IPS DF 19.7 (cell line): ENCODE data around the gene UMODL1.

Experiments used
- DNase-seq: peaks from one replicate; pipeline ENCODE4 v3.0.0-alpha.2; 2013; ENCODE audit warnings: low read depth, low spot score

UMODL1 gene

DNA sequence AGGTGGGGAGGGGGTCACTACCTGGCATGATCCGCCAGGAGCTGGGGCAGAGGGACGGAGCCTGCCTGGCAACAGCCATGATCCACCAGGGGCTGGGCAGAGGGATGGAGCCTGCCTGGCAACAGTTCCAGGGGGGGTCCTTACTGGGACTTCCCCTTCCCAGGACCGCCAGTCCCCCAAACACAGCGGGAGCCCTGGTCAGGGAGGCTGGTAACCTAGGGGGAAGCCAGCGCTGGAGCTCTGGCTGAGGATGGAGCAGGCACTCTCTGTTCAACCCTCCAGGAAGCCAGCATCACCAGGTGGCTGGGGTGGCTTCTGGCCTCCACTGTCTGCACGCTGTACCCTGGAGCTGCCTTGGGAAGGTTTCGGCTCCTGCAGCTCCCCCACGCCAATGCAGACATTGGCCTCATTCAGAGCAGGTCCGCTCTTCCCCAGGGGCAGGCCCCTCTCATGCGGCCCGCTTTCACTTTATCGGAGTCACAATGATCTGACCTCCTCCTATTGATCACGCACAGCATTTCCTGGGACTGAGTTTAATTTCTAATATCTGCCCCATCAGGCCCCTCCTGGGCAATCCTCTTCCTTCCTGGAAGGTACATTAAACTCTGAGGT is 79.5 kb downstream of the UMODL1 start:
- no peak for DNase-seq

DNA sequence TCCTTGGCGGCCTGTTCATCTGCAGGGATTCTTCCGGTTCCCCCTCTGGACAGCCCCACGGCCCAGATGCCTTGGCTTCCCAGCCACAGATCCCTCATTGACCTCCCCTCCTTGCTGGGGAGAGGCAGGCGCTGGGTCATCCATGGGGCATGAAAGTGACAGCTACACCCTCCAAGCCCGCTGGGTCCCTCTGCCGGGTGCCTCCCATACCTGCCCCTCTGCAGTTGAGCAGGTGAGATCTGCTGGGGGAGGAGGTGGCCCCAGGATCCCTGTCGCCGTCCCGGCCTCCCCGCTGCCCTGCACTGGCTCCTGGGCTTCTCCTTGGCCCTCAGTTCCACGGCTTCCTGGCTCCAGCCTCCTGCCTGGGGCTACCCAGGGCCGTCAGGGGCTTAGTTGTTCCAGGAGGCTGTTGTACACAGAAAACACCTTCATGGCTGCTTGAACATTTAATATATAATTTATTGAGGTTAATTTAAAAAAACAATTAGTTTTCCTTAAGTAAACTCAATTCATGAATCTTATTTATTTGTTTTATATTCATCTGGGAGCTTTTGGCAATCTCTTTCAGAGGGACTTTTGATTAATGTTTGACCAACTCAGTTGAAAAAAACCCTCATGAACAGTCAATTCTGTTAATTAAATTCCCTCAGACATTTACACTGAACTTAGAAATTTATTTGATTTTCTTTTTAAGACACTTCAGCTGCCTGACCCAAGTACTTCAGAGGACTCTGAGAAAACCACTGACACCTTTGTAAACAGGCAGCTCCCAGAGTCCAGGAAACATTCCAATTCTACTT is 80.2 kb downstream of the UMODL1 start:
- no peak for DNase-seq

DNA sequence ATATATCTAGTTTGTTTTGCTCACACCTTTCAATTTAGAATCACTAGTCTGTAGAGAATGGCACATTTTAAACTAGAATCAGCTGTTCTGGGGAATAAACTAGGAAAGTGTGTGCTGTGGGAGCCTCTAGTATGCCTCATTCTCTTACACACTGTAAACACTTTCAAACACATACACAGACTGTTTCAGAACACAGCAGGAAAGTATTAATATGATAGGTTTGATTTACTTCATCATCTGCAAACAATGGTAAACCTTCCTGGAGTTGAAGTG is 80.8 kb downstream of the UMODL1 start:
- no peak for DNase-seq

DNA sequence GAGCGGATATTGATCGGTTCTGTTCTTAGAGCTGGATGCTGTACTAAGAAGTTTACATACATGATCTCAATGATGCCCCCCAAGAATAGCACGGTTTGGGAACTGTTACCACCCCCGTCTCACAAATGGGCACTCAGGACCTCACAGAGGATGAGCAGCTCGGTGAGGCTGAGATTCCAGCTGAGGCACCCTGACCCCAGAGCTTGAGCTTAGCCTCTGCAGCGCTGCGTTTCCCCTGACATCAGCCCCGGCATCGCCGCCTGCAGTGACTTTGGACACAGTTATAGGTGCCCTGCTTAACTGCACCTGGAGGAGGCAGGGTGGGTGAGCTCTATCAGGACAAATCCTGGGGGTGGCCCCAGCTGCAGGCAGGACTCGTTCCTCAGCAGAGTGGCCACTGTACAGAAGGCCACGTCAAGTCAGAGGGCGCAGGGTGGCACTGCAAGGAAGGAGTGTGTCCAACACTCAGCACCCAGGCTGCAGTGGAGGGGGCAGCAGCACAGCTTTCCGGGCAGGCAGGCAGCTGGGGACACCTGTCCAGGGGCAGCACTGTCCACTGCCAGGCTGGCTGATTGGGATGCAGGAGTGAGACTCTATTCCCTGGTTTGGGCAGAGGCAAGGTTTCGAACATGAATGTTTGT is 82.0 kb downstream of the UMODL1 start:
- DNase-seq, result no peak

DNA sequence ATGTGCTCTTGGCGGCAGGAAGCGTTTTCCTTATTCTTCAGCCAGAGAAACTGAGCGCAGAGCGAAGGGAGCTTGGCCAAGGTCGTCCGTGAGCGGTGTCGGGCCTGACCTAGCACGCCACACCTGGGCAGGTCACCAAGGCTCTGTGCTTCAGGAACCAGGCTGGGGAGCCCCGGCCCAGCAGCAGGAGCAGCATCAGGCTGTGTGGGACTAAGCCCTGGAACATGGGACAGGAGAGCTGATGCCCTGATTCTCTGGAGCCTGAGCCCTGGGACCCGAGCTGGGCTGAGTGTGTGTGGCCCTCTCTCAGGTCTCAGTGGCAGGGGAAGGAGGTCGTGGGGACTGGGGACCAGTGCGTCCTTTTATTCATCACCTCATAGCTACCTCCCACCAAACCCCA is 82.6 kb downstream of the UMODL1 start:
- DNase-seq, result no peak

DNA sequence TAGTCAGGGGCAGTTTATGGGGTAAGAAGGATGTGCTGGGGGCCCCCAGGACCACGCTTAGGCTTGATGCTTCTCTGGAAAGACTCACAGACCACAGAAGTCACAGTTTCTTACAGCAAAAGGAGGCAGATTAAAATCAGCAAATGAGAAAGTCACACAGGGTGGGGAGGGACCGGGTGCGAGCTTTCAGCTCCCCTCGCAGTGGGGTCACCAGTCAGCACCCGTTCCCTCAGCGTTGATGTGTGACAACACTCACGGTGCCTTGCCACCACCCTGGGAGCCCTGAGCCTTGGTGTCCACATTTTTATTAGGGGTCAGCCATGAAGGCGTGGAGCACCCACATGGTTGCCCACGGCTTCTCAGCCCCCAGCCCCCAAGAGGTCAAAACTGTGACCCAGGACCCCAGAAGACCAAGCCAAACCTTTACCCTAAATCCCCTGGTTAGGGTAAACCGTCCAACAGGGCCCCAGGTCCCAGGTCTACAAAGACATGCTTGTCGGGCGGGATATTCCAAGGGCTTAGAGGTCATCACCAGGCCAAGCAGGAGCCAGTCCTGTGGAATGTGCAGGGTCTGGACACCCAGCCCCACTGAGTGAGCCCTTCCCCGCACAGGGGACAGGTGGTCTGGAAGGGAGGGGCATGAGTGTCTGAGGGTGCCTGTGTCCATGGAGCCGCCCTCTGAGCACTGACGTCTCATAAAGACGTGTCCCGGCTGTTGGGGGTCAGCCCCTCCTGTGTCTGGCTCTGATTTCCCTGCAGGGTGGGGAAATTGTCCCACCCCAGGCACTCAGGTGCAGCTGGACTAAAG is 83.3 kb downstream of the UMODL1 start:
- no peak for DNase-seq

DNA sequence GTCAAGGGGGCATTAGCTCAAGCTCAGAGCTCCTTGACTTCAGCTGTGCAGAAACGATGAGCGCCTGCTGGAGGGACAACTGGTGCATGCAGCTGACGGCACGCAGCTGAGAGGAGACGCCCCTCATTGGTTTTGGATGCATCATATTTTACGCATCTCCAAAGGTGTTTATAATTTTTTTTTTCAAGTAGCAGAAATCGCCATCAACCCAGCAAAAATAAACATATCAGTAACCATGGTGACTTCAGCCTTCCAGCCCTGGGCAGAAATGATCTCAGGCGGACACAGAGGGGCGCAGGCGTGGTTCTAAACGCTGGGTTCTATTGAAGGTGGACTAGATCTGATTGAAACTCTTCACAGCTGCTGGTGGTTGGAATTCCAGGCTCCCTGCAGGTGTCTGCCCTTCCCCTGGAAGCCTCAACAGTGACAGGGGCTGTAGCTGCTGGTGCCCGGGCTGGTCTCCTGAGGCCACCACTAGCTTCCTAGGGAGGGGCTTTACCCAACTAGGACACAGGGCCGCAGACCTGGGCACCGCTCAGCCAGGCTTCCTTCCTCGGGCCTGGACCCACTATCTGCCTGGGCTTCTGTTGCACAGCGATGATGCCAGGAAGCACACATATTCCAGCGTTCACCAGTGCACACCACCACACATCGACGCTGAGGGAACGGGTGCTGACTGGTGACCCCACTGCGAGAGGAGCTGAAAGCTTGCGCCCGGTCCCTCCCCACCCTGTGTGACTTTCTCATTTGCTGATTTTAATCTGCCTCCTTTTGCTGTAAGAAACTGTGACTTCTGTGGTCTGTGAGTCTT is 84.1 kb downstream of the UMODL1 start:
- no peak for DNase-seq

DNA sequence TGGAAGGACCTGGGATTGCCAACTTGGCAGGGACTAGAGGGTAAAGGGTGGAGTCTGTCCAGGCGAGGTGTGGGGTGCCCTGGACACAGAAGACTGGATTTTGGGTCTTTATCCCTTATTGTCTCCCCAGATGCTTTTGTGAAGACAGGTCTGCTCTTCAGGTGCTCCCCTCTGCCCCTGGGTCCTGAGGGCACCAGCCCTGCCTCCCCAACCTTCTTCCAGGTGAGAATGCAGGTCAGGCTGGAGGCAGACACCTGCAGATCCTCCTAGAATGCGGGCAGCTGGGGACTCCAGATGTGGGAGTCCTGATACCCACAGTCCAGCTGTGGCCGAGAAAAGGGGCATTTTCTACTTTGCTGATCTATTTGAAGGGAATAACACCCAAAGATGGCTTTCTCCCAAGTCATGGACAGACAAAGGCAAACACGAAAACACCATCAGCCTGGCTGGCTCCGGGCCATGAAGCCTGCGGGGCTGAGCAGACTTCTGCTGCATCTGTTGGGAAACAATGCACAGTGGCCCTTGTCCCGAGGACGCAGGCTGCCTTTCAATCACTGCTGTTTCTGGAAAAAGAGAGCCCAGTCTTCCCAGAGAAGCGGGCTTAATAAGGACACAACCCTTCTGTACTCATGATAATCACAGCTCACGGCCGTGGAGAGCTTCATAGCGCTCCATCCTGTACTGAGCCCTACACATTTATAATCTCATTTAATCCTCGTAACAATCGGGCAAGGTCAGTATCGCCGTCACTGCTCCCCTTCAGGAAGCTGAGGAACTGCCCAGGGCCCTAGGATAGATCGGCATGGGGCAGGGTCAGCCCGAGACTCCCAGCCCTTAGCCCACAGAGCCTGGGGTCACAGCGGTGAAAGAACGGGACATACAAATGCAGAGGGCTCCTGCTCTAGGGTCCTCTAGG is 85.8 kb downstream of the UMODL1 start:
- DNase-seq, result no peak

DNA sequence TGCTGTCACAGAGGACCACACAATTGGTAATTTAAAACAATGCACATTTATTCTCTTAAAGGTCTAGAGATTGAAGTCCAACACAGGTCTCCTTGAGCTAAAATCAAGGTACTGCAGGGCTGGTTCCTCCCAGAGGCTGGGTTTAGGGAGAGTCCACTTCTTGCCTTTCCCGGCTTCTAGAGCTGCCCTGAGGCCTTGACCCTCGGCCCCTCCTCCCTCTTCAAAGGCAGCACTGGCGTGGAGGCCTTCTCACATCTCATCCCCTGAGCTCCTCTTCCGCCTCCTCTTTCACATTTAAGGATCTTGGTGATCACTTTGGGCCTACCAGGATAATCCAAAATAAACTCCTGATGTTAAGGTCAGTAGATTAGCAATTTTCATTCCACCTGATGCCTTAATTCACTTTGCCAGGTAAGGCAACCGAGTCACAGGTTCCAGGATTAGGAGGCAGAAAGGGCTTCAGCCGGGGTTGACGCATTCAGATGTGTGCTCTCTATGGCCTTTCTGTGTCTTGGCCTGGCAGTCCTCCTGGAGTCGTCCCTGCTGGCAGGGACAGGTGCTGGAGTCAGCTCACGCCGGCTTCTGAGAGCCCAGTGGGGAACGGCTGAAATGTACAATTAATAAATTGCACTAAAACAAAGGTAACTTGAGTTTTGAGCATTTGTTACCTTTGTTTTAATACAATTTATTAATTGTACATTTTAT is 86.6 kb downstream of the UMODL1 start:
- no peak for DNase-seq

DNA sequence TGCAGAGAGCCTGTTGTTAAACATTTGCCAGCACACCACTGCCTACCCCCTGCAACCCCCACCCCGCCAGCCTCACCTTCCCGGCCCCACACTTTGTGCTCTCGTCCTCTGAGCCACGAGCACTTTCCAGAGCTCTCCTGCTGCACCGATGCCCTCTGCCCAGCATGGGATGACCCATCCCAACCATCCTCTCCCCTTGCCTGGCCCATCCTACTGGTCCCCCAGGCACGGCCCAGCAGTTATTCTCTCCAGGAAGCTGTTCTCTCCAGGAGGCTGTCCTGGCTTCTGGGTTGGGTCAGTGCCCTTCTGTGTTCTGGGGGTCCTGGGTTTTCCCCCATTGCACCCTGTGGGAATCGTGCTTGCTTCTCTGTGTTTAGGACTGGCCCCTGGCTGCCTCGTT is 87.7 kb downstream of the UMODL1 start:
- no peak for DNase-seq

DNA sequence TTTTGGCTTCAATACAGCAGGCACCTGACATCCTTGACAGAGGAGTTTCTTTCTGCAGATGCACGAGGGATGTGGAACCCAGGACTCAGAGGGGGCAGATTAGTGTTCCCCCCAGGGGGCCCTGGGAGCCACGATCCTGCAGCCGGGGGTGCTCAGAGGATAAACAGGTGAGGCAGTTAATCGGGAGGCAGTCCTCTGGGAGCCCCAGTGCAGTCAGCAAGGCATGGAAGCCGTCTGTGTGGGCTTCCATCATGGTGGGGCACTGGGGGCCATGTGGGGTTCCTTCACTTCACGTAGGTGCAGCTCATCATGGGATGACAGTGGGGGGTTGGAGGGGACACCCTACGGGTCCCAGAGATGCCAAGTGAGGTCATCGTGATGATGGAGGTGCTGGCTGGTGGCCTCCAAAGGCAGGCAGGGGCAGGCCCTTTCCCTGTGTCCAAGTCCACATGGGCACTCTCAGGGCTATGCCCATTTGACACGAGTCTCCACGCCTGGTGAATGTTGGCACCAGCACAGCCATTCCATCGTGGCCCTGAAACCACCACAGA is 88.5 kb downstream of the UMODL1 start:
- no peak for DNase-seq

DNA sequence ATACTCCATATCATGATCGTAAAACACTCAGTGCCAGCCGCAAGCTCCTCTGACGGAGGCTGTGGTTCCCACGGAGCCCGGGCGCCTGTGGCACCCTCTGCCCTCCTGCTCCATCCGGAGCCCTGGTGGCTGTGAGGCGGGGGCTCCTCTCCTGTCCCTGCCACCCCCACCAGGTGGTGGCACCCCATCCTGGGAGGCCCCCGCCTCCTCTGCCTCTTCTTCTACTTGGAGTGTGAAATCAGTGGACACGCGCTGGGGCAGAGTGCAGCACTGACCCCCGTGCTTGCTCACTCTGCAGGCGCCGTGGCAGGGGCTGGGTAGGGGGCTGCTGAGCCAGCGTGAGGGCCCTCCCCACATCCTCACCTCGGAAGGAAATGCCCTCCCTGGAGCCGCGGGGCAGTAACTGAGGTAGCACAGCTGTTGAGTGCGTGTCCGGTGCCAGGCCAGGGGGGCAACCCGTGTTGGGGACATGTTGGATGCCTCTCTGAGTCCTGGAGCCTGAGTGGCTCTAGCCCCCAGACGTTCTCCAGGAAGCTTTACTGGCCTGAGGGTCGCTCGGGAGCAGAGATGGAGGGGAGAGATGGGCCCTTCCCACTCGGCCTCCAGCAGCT is 89.1 kb downstream of the UMODL1 start:
- DNase-seq, result no peak

DNA sequence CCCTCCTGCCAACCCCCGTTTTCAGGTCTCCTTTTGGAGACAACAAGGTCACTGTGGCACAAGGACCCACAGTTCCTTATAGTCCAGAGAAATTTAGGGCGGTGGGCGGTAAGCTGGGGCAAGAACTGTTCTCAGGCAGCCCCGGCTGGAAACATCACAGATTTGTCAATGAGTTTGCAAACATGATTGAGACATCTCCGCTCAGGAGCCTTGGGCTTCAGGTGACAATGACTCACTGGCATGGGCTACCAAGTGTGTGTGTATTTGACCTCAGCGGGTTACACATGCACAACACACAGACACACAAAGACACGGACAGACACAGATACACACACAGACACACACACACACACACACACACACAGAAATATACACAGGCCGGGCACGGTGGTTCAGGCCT is 89.6 kb downstream of the UMODL1 start:
- no peak for DNase-seq

DNA sequence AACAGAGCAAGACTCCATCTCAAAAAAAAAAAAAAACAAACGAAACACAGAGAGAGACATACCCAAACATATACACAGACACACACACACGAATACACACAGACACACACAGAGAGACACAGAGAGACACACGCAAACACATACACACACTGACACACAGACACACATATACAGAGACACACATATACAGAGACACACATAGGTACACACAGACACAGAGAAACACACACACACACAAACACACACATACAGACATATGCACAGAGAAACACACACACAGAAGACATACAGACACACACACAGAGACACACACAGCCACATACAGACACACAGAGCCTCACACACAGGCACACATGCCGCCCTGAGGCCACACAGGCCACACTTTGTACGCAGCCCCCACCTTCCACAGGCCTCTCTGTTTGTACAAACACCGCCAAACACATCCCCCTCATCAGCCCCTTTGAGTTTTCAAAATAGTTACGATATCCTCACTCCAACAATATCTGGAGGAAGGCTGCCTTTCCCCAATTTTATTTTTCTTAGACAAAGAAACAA is 90.4 kb downstream of the UMODL1 start:
- no peak for DNase-seq

DNA sequence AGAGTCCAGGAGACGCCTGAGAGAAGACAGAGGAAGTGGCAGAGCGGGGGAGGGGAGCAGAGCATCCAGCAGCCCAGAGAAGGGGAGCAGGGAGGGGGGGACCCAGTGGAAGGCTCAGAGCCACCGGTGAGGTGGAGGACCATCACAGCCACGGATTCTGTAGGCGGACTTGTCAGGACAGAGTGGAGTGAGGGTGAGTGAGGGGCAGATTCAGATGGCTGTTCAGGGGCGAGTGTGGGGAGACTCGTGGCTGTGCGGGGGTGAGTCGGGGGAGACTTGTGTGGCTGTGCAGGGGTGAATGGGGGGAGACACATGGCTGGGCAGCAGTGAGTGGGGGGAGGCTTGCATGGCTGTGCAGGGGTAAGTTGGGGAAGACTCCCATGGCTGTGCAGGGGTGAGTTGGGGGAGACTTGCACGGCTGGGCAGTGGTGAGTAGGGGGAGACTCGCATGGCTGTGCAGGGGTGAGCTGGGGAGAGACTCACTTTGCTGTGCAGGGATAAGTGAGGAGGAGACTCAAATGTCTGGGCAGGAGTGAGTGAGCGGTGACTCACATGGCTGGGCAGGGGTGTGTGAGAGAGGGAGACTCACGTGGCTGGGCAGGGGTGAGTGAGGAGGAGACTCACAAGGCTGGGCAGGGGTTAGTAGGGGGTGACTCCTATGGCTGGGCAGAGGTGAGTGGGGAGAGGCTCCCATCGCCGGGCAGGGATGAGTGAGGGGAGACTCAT is 91.0 kb downstream of the UMODL1 start:
- DNase-seq, result no peak

DNA sequence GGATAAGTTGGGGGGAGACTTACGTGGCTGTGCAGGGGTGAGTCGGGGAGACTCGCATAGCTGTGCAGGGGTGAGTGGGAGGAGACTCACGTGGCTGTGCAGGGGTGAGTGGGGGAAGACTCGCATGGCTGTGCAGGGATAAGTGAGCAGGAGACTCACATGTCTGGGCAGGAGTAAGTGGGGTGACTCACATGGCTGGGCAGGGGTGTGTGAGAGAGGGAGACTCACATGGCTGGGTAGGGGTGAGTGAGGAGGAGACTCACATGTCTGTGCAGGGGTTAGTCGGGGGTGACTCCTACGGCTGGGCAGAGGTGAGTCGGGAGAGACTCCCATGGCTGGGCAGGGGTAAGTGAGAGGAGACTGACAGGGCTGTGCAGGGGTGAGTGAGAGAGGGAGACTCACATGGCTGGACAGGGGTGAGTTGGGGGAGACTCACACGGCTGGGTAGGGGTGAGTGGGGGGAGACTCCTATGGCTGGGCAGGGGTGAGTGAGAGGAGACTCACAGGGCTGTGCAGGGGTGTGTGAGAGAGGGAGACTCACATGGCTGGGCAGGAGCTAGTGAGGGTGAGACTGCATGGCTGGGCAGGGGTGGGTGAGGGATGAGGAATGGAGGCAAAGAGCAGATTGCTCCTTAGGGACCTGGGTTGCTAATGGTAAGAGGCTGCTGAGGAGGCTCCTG is 91.9 kb downstream of the UMODL1 start:
- DNase-seq, result no peak

DNA sequence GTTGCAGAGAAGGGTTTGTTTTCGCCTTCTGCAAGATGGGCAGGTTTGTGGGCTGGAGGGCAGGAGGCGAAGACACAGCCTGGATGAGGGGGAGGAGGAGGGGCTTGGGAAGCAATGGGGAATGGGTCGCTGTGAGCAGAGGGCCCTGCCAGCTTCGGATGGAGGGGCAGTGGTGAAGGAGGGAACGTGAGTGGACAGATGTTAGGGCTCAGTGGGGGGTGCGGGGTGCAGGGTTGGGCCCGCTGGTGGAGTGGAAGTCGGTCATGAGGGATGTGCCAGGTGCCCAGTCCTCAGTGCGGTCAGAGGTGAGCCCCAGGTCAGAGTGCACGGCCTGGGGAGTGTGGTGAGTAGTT is 92.4 kb downstream of the UMODL1 start:
- DNase-seq, result no peak
